H9 (cell line): ENCODE results near the gene SV2C. TPM values are rescaled to one million over a fixed set of nuclear protein-coding genes. Genes with fewer than 3 reads are reported as not detected.

ENCODE experiments used
- DNase-seq: peaks from one replicate; pipeline ENCODE4 v3.0.0-alpha.2; 2017
- H2AFZ ChIP-seq: one replicate; pipeline ENCODE4 v1.6.1; 2013; ENCODE audit warnings: mild to moderate bottlenecking, low read length, control low read depth, moderate library complexity
- H2AK5ac ChIP-seq: 2 replicates; pipeline ENCODE4 v1.6.1; 2013; ENCODE audit warnings: low read length, control low read depth, mixed read lengths; ENCODE audit not compliant: insufficient read length
- H2BK120ac ChIP-seq: one replicate; pipeline ENCODE4 v1.6.1; 2013; ENCODE audit warnings: low read depth, mild to moderate bottlenecking, low read length, control low read depth, inconsistent platforms; ENCODE audit not compliant: poor library complexity, severe bottlenecking
- H2BK12ac ChIP-seq: 2 replicates; pipeline ENCODE4 v1.6.1; 2013; ENCODE audit warnings: low read length, control low read depth, mixed read lengths, low read depth; ENCODE audit not compliant: insufficient read length
- H2BK15ac ChIP-seq: 2 replicates; pipeline ENCODE4 v1.6.1; 2013; ENCODE audit warnings: low read depth, low read length, control low read depth
- H2BK20ac ChIP-seq: one replicate; pipeline ENCODE4 v1.6.1; 2013; ENCODE audit warnings: low read depth, mild to moderate bottlenecking, low read length, control low read depth, inconsistent platforms; ENCODE audit not compliant: poor library complexity, severe bottlenecking
- H2BK5ac ChIP-seq: 2 replicates; pipeline ENCODE4 v1.6.1; 2013; ENCODE audit warnings: low read length, control low read depth, mixed read lengths; ENCODE audit not compliant: insufficient read length
- H3K14ac ChIP-seq: 2 replicates; pipeline ENCODE4 v1.6.1; 2013; ENCODE audit warnings: low read length, control low read depth; ENCODE audit not compliant: insufficient read depth
- H3K18ac ChIP-seq: 2 replicates; pipeline ENCODE4 v1.6.1; 2013; ENCODE audit warnings: low read depth, mild to moderate bottlenecking, mixed read lengths, low read length, control low read depth; ENCODE audit not compliant: insufficient read length
- H3K23ac ChIP-seq: 2 replicates; pipeline ENCODE4 v1.6.1; 2013; ENCODE audit warnings: low read length, control low read depth, mixed read lengths, low read depth; ENCODE audit not compliant: insufficient read length
- H3K23me2 ChIP-seq: 2 replicates; pipeline ENCODE4 v1.6.1; 2013; ENCODE audit warnings: low read depth, mild to moderate bottlenecking, mixed read lengths, low read length, control low read depth; ENCODE audit not compliant: insufficient read length, poor library complexity, severe bottlenecking
- H3K27ac ChIP-seq: 2 replicates; pipeline ENCODE4 v1.5.1; 2013; ENCODE audit warnings: low read length, control low read depth, mixed read lengths, low read depth; ENCODE audit not compliant: insufficient read length
- H3K27me3 ChIP-seq: 2 replicates; pipeline ENCODE4 v1.6.1; 2013; ENCODE audit warnings: low read length, control low read depth, inconsistent platforms; ENCODE audit not compliant: insufficient read depth
- H3K4ac ChIP-seq: 2 replicates; pipeline ENCODE4 v1.6.1; 2013; ENCODE audit warnings: low read depth, mild to moderate bottlenecking, control low read depth, inconsistent platforms, low read length, moderate library complexity
- H3K4me1 ChIP-seq: 2 replicates; pipeline ENCODE4 v1.6.1; 2013; ENCODE audit warnings: low read length, control low read depth, inconsistent platforms; ENCODE audit not compliant: insufficient read depth
- H3K4me2 ChIP-seq: 2 replicates; pipeline ENCODE4 v1.6.1; 2013; ENCODE audit warnings: low read length, control low read depth, mixed read lengths; ENCODE audit not compliant: insufficient read length, insufficient read depth
- H3K56ac ChIP-seq: 2 replicates; pipeline ENCODE4 v1.6.1; 2013; ENCODE audit warnings: low read depth, mild to moderate bottlenecking, mixed read lengths, low read length, control low read depth; ENCODE audit not compliant: insufficient read length
- H3K79me1 ChIP-seq: 2 replicates; pipeline ENCODE4 v1.6.1; 2013; ENCODE audit warnings: low read depth, mild to moderate bottlenecking, moderate library complexity, low read length, control low read depth, inconsistent platforms; ENCODE audit not compliant: insufficient read depth, poor library complexity, severe bottlenecking
- H3K79me2 ChIP-seq: 2 replicates; pipeline ENCODE4 v1.6.1; 2013; ENCODE audit warnings: low read length, control low read depth, inconsistent platforms; ENCODE audit not compliant: insufficient read depth
- H3K9ac ChIP-seq: 2 replicates; pipeline ENCODE4 v1.6.1; 2013; ENCODE audit warnings: low read length, control low read depth, mixed read lengths; ENCODE audit not compliant: insufficient read length; ENCODE audit errors: extremely low read depth
- H3K9me3 ChIP-seq: one replicate; pipeline ENCODE4 v1.6.1; 2013; ENCODE audit warnings: low read depth, low read length, inconsistent platforms; ENCODE audit not compliant: control insufficient read depth
- H3T11ph ChIP-seq: one replicate; pipeline ENCODE4 v1.6.1; 2013; ENCODE audit warnings: mild to moderate bottlenecking, low read length, control low read depth, inconsistent platforms
- H4K20me1 ChIP-seq: one replicate; pipeline ENCODE4 v1.6.1; 2013; ENCODE audit not compliant: control insufficient read depth, insufficient read length, insufficient read depth
- H4K5ac ChIP-seq: 2 replicates; pipeline ENCODE4 v1.6.1; 2013; ENCODE audit warnings: low read depth, mild to moderate bottlenecking, mixed read lengths, low read length, control low read depth; ENCODE audit not compliant: insufficient read length
- H4K8ac ChIP-seq: replicated peaks from 2 replicates; pipeline ENCODE4 v1.6.1; 2013; ENCODE audit warnings: low read length, control low read depth, mixed read lengths, low read depth; ENCODE audit not compliant: insufficient read length
- H4K91ac ChIP-seq: 2 replicates; pipeline ENCODE4 v1.6.1; 2013; ENCODE audit warnings: low read depth, mild to moderate bottlenecking, moderate library complexity, mixed read lengths, low read length, control low read depth; ENCODE audit not compliant: insufficient read length
- H3K27ac Mint-ChIP-seq, 3 experiments: 2 replicates in 2 of 3; 3 replicates in 1 of 3; pipeline ENCODE4 v1.8.0; 2020 to 2021; ENCODE audit warnings: mixed read lengths in 3 of 3, mild to moderate bottlenecking in 1 of 3, moderate library complexity in 1 of 3
- H3K27me3 Mint-ChIP-seq: 2 replicates; pipeline ENCODE4 v1.8.0; 2021; ENCODE audit warnings: low read depth, mild to moderate bottlenecking, moderate library complexity, mixed read lengths
- H3K36me3 Mint-ChIP-seq, 3 experiments: 2 replicates in 2 of 3; 3 replicates in 1 of 3; pipeline ENCODE4 v1.8.0; 2020 to 2021; ENCODE audit warnings: low read depth in 3 of 3, mixed read lengths in 3 of 3; ENCODE audit not compliant: insufficient read depth in 1 of 3
- H3K4me1 Mint-ChIP-seq, 2 experiments: 2 replicates each; pipeline ENCODE4 v1.8.0; 2020; ENCODE audit warnings: mixed read lengths in 2 of 2
- H3K4me3 Mint-ChIP-seq, 2 experiments: 2 replicates in 1 of 2; 3 replicates in 1 of 2; pipeline ENCODE4 v1.8.0; 2020 to 2021; ENCODE audit warnings: mild to moderate bottlenecking in 2 of 2, mixed read lengths in 2 of 2, moderate library complexity in 1 of 2
- H3K9me3 Mint-ChIP-seq, 2 experiments: 2 replicates in 1 of 2; 3 replicates in 1 of 2; pipeline ENCODE4 v1.8.0; 2020; ENCODE audit warnings: mild to moderate bottlenecking in 2 of 2, mixed read lengths in 2 of 2, moderate library complexity in 1 of 2
- CTCF ChIP-seq: fragments of 200-600 bp; sonication (generic); conservative IDR thresholded peaks from 3 replicates; pipeline ENCODE4 v1.8.0; 2021; ENCODE audit warnings: antibody characterized with exemption, mild to moderate bottlenecking
- WGBS: extraction: QIAGEN DNeasy Blood & Tissue Kit; methylation state at CpG from one replicate; pipeline ENCODE4 v1.1.7; 2013; ENCODE audit warnings: missing lambda C conversion rate, low lambda C conversion rate, mixed read lengths; ENCODE audit not compliant: insufficient read length; ENCODE audit errors: extremely low coverage; 5-methylcytosine and 5-hydroxymethylcytosine counted together
- total RNA-seq: library from RNA; stranded (reverse); gene quantifications from 2 replicates; pipeline ENCODE4 v1.2.1, GENCODE V29; 2021

SV2C gene
- total RNA-seq, 1 experiment from 2014 or later = 0.09 TPM

- H4K5ac ChIP-seq = no peak overlapping the region
- H2BK20ac ChIP-seq = no peak overlapping the region
- H3T11ph ChIP-seq = no peak overlapping the region
- H2BK5ac ChIP-seq = no peak overlapping the region
- H3K4me3 Mint-ChIP-seq = no peak overlapping the region
- no CpG with 5 or more reads among the region's 1 CpG for WGBS
- no peaks in the 10 kb centered on the region for H3K23me2 ChIP-seq
- no peak overlapping the region for H3K27ac Mint-ChIP-seq
- H3K4me1 ChIP-seq = no peaks in the 10 kb centered on the region
- H3K9ac ChIP-seq = no peak overlapping the region
- no peak overlapping the region for H3K18ac ChIP-seq
- no peak overlapping the region for H2AFZ ChIP-seq
- no peak overlapping the region for H2BK120ac ChIP-seq
- H3K9me3 Mint-ChIP-seq = no peaks in the 10 kb centered on the region
- no peak for TF ChIP-seq CTCF
- no peak overlapping the region for H4K91ac ChIP-seq
- H3K27me3 ChIP-seq = no peaks in the 10 kb centered on the region
- H3K4me1 Mint-ChIP-seq = peaks cover 4 to 10% of the 10 kb centered on the region in 2 experiments
- H3K79me1 ChIP-seq = no peaks in the 10 kb centered on the region
- H3K23ac ChIP-seq = no peak overlapping the region
- H4K20me1 ChIP-seq = no peaks in the 10 kb centered on the region
- no peak overlapping the region for H3K56ac ChIP-seq
- H3K27ac ChIP-seq = no peak overlapping the region
- H3K4me2 ChIP-seq = no peak overlapping the region
- no peak for DNase-seq
- H4K8ac ChIP-seq = no peak overlapping the region
- no peaks in the 10 kb centered on the region for H3K79me2 ChIP-seq
- no peaks in the 10 kb centered on the region for H3K36me3 Mint-ChIP-seq
- no peak overlapping the region for H2AK5ac ChIP-seq
- no peaks in the 10 kb centered on the region for H3K27me3 Mint-ChIP-seq
- no peak overlapping the region for H2BK15ac ChIP-seq
- H3K4ac ChIP-seq = no peak overlapping the region
- H2BK12ac ChIP-seq = no peak overlapping the region
- H3K9me3 ChIP-seq = no peaks in the 10 kb centered on the region
- H3K14ac ChIP-seq = no peak overlapping the region
Observed at GRCh38 chr5:76204191-76204590, 121.0 kb downstream of the SV2C start.
